Right forelimb (tissue), 1 donor: ENCODE data around the gene KRT7.

Source experiments
- DNase-seq: peaks from one replicate; pipeline ENCODE4 v3.0.0-alpha.2; 2018

The KRT7 gene

DNA sequence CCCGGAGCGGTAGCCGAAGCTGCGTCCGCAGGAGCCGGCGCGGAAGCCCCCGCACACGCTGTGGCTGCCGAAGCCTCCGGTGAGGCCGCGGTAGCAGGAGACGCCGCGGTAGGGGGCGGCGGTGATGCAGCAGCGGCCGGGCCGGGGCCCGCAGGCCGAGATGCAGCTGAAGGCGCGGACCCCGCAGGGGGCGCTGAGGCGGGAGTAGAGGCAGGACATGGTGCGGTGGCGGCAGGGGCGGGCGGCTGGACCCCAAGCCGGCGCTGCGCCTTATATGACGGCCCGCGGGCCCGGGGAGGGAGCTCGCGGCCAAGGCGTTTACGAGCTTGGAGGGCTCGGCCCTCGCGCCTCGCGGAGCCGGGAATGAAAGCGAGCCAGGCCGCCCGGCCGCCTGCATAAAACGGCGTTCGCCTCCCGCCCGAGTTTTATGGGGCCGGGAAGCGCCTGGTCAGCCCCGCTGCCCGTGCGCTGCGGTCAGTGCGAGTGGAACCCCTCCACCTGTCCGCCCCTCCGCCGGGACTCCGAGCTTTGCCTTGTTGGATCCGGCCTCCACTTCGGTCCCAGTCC is 25.4 kb downstream of the KRT7 start:
- DNase-seq: peak; percentile 62

GRCh38 chr12:52259657-52260243 is 26.7 kb downstream of the KRT7 start:
- peak; percentile 21 for DNase-seq

DNA sequence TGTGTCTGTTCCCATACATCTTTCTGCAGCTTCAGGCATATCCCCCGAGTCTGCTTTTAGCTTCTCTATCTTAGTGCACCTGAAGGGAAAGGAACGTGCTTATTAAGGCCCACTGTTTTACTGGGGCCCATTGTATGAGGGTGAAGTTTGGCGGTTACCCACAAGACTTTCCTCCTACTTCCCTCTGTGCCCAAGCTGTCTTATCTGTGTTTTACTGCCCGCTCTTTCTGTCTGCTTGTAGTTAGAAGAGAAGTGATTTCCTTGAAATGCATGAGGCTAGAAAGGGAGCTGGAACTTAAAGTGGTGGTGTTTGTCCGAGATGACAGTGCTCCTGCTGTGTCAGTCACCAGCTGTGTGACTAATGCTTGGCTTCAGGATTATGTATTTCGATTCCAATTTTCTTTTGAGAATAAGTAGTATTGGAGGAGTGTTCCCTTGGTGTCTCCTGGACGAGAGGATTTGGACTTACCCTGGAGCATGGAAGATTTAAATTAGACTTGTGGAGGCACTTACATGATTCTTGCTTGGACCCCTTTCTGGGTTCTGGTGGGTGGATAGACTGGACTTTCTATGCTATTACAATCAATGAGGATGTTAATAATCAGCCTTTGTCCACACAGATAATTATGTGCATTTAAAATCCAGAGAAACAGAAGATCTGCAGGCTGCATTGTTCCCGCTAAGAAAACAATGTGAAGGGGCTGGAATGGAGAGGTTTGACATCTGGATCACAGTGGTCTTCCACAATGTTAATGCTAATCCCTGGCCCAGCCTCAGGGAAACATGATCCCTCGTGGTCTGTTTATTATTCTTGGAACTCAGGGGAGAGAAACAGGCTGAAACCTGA is 27.5 kb downstream of the KRT7 start:
- DNase-seq: peak; percentile 36

DNA sequence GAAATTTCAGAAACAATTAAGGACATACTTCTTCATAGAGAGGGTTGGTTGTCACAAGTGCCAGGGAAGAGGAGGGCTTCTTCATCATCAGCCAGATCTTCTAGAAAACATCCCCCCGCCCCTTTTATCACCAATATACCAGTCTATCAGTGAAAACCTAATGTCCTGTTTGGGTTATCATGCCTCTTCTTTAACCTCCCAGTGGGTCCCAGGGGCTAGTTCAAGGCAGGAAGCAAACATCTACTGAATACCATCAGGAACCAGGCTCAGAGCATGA is 28.1 kb downstream of the KRT7 start:
- DNase-seq: no peak

DNA sequence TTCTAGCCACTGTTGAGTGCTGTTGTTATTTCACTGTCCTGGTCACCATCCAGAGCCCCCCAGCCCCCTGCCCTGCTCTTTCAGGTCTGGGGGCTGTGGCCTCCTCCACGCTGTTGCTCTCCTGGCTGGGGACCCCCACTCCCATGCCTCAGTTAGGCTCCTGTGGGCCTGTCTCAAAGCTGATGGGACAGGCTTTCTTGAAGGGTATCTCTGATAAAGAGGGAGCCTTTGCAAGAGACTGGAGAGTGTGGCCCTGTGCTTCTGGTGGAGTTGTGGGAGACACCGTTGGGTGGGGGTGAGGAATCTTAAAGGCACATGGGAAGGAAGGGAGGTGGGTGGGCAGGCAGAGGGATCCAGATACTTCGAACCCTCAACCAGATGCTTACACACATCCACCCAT is 29.2 kb downstream of the KRT7 start:
- DNase-seq: no peak

DNA sequence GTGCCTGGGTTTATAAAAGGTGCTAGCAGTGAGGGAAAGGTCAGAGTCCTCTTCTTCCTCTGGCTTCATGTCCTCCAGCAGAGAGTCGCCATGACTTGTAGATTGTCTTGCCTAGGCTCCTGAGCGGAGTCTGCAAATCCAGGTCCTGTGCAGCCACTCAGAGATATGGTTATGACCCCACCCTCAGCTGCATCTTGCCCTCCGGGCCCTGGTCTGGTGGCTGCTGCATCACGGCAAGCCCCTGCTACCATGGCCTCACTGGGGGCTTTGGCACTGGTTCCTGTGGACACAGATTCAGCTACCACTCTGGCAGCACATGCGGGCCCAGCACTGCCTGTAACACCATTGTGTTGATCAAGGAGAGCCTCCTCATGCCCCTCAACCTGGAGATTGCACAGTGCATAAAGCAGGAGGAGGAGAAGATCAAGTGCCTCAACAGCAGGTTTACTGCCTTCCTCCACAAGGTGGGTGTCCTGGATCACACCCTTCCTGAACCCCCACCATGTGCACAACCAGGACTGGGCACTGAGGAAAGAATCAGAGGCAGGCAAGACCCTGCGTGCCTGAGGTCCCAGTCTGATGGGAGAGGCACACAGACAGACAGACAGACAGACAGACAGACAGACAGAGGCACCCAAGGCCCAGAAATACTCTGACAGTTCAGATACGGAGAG is 30.9 kb downstream of the KRT7 start:
- no peak for DNase-seq

- peak; percentile 37 for DNase-seq
Observed at GRCh38 chr12:52264435-52264825, 31.4 kb downstream of the KRT7 start.

DNA sequence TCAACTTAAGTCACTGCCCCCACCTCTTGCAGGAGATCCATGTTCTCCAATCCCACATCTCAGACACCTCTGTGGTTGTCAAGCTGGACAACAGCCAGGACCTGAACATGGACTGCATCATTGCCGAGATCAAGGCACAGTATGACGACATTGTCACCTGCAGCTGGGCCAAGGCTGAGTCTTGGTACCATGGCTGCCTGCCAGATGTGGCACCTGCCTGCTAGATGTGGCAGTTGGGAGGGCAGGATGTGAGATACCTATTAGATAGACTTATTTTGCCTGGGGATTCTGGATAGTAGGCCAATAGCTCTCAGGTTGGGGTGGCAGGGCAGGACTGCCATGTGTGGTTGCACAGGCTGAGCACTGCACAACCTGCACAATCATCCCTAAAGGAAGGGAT is 33.5 kb downstream of the KRT7 start:
- peak; percentile 43 for DNase-seq

DNA sequence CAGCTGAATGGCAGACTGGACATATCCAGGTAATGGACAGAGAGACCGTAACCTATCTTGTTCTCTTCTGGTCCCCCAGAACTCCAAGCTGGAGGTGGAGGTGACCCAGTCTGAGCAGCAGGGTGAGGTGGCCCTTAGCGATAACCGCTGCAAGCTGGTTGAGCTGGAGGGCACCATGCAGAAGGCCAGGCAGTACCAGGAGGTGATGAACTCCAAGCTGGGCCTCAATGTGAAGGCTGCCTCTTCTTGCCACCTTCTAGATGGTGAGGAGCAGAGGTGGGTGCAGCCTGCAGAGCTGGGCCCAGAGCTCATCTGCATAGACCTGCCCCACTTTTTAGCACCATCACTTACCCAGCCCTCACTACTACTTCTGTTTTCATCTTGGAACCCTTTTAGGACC is 34.2 kb downstream of the KRT7 start:
- DNase-seq: peak; percentile 13

DNA sequence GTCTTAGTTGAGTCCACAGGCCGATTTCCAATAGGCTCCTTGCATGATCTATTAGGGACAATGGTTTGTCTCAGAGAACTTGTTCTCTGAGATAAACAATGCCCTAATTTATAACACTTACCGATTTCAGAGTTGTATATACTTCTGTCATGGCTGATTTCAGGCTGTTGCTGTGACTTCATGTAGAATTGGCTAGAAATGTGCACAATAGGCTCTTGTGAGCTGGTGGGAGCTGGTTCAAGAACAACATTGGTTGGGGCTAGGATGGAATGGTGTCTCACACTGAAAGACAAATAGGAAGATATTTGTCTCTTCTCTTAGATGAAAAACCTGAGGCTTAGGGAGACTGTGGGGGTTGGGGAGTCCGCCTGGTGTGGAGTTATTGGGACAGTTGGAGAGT is 34.7 kb downstream of the KRT7 start:
- DNase-seq: no peak

- DNase-seq: peak; percentile 11
Observed at GRCh38 chr12:52268212-52268611, 35.2 kb downstream of the KRT7 start.

DNA sequence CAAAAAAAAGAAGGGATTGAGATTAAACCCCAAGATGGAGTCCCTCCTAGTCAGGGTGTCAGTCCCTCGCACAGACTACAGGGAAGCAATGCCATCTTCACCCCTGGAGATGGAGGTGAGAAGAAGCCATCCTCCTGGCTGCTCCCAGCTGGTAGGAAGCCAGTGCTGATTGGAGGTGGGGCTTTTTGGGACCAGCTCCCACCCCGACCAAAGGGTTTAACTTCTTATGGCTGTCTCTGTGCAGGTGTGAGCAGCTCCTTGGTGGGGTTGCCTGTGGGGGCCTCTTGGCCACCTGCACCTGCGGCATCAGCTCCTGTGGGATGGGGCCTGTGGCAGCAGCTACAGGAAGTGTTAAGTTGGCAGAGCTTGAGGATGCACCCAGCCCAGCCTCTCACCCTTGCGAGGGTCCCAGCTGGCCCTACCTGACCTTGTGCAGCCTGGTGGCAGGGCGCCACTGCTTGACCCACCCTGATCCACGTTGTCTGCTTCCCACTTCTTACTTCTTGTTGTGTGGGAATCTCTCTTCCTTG is 37.6 kb downstream of the KRT7 start:
- DNase-seq: peak; percentile 34

DNA sequence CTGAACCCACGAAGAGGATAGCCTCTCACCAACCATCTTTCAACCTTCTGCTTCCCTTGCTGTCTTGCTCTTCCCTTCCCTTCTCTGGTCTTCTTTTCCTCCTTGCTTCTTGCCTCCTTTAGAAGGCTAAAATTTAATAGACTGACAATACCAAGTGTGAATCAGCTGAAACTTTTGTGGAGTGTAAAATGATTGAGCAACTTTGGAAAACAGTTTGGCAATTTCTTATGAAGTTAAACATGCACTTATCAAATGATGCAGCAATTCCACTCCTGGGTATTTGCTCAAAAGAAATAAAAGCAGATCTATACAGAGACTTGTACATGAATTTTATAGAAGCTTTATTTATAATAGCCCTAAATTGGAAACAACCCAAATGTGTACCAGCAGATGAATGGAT is 38.1 kb downstream of the KRT7 start:
- DNase-seq: no peak

- DNase-seq: no peak
Observed at GRCh38 chr12:52274521-52275120, 41.6 kb downstream of the KRT7 start, which contains the start of gene KRT86. Gene KRT86, plus strand, starts transcription at chr12:52274645. Its CDS starts 27,272 bp downstream, at chr12:52301917.

- DNase-seq: no peak
Observed at GRCh38 chr12:52275686-52276085, 42.6 kb downstream of the KRT7 start.

GRCh38 chr12:52277486-52278245 is 44.6 kb downstream of the KRT7 start:
- no peak for DNase-seq

GRCh38 chr12:52278575-52279421 is 45.8 kb downstream of the KRT7 start:
- peak; percentile 83 for DNase-seq

GRCh38 chr12:52279422-52280318 is 46.6 kb downstream of the KRT7 start:
- no peak for DNase-seq

- DNase-seq: no peak
Observed at GRCh38 chr12:52280319-52280795, 47.3 kb downstream of the KRT7 start.
